Eye (tissue), 1 donor: Measurements from ENCODE around the gene DYNLL2.
"Not testable (repeated sequence)": the region's sequence is repeated elsewhere in the genome, so short reads cannot be mapped to it uniquely, and the experiment has no call there.

Experiments used
- DNase-seq: peaks from one replicate; pipeline ENCODE4 v3.0.0-alpha.2; 2015

DYNLL2 gene

DNA sequence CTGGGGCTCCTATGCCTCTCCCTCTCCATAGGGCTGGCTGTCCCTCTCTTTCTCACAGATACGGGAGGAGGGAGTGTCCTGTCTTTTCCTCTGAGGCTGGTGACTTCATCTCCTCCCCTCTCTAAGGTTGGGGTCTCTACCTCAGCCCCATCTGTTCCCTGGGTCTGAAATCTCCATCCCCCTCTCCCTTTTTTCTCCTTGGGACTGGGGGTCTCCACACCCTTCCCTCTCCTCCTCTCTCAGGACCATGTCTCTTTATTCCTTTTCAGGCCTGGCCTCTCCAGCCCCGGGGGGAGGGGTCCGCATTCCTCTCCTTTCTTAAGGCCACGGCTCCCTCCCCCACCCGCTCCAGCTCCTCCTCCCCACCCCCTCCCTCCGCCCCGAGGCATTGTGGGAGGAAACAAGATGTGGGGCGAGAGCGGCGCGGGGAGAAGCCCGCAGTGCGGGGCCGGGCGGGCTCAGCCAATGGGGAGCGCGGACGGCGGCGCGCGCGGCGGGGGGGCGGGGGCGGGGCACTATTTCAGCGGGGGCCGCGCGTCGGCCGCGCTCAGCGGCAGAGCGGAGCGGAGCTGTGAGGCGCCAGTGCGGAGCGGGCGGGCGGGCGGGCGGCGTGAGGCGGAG lies at the start of gene DYNLL2:
TSS of gene DYNLL2 (plus strand) at position 550 of the 621 bp plus-strand sequence. CDS start 3,672 bp downstream, outside the sequence.
- peak; percentile 99 for DNase-seq

DNA sequence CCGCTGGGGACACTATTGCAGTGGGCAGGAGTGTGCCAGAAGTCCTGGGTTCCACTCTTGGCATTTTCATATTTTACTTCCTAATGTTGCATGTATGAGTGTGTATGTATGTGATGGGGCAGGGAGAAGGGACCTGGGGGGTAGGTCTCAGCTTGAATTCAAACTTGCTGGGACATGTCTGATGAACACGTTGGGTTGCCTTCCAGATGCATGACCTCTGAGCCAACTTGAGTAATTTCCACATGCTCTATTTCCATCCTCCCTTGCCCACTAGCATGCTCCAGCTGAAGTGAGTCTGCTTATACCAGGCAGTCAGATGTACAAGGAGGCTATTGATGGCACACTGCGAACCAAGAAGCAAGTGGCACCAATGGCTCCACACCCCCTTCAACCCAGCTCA lies 43.2 kb upstream of the DYNLL2 start:
- DNase-seq: no peak

DNA sequence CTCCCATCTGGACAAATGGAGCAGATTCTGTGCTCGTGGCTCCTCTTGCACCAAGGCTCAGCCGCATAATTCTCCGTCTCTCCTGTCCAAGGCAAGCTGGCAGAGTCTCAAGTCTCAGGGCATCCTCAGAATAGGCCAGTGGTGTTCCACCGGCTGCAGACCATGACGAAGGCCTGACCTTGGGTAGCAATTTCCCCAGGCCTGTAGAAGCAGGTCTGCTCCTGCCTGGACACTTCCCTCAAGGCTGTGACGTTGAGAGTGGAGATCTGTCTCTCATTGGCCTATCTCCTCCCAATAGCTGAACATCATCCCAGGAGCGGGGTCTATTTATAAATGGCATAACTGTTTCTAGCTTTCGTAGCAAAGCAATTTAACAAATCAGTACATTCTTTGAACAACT lies 42.8 kb upstream of the DYNLL2 start:
- no peak for DNase-seq

DNA sequence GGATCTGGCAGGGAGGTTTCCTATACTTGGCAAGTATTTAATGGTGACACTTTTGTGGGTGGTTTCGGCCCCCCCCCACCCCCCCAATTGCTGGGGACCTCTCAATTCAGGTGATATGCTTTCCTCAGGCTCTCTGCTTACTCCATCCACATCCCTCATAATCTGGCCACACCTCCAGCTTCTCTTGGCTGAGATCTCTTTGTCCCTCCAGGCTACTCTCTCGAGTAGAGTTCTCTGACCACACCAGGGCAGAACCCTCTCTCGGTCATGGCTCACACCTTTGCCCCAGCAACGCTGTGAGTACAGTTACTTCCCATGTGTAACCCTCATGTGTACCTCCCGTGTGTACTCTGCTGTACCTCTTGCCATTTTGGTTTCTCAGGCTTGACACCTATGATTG lies 42.1 kb upstream of the DYNLL2 start:
- DNase-seq: no peak

DNA sequence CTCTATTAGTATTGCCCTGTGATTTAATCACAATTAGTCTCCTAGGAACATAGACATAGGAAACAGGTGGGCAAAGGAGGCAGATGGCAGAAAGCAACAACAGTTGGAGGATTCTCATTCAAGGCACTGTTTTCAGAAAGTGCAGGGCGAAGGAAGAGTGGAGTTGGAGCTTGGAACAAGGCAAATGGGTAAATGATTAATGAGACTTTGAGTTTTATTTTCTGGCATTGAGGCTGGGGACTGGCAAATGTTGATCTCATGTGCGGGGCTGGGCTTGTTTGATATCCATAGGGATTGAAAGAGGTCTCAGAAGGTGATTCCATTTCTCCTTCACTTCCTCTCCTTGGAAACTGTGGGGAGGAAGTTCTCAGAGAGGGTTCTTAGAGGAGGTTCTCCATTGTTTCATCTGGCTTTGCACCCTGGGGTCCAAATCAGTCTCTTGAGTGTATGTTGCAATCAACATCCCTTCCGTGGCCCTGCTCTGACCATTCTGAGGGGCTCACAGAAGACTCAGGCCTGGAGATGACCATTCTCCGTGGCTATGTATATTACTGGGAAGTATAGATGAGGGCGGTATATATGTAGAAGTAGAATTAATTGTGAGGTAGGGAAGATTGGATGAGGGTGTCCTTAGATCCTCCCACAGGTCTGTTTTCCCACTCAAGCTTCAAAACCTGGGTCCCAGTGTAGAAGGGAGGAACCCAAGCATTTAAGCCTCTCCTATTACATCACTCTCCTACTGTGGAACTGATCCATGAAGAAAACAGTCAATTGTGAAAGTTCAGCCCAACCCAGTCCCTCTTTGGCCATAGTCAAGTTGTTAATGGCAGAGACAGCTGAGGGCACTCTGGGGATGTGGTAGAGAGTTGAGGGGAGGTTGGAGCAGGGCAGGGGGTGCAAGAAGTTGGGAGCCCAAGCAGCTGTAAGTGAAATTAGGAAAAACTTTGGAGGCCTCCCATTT lies 39.7 kb upstream of the DYNLL2 start:
- no peak for DNase-seq

DNA sequence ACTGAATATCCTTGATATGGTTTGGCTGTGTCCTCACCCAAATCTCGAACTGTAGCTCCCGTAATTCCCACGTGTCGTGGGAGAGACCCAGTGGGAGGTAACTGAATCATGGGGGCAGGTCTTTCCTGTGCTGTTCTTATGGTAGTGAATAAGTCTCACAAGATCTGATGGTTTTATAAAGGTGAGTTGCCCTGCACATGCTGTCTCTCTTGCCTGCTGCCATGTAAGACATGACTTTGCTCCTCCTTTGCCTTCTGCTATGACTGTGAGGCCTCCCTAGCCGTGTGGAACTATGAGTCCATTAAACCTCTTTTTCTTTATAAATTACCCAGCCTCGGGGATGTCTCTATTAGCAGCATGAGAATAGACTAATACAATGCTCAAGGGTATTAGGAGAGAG lies 39.0 kb upstream of the DYNLL2 start:
- not testable (repeated sequence) for DNase-seq

DNA sequence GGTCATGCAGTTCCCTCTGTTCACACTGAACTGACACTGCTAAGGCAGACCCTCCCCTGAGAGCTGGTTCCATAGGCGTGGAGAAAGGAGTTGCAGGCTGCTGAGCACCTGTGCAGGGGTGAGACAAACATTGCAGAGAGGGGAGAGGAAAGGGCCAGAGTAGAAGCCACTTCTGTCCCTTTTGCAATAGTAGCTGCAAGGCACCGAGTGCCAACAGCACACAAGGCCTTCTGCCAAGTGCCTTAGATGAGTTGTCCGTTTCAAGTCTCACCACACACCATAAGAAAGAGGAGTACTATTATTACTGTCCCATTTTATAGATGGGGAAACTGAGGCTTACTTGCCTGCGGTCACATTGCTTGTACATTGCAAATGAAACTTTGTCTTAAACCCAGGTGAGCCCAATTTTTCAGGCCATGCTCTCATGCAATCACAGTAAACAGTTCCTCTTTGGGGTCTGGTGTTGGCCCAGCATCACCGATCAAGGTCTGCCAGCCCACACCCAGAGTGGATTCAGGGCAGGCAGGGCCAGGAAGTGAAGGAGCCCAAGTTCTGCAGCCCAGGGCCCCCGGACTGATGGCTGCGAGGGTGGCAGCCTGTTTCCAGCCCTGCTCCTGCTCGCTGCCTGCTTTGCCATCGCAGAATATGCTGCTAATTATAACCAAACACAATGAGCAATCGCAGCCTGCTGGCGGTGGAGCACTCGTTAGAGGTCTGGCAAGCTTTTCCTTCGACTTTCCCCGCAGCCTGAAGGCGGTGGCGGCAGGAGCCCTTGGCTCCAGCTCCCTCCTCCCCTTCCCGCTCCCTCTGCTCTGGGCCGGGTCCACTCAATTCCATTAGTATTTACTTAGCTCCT lies 36.8 kb upstream of the DYNLL2 start:
- DNase-seq: peak; percentile 28

DNA sequence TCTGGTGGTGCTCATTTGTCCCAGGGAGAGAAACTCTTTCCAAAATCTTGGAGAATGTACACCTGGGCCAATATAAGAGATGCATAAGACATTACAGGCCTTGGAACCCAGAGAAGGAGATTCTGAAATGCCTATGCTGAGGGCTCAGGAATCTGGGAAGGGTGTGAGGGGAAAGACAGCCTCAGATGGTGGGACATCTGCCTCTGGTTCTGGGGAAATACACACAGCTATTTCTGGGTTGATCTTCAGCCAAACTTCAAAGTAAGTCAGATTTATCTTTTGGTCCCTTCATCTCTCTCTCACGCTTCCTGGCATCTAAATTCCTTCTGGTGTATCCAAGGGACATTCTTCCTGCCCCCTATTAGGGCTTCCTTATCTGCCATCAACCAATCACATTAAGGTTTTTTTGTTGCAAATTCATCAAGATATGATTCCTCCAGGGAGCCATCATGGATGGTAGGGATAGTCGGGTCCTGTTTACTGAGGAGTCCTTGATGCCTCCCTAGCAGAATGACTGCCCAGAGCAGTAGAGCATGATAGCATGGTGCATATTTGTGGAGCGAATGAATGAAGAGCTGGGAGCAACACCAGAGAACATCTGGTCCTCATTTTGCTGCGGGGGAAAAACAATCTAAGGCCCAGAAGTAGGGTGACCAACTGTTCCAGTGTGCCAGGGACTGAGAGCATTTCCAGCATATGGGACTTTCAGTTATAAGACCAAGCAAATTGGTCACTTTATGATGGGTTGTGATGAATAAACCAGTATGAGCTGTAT lies 35.7 kb upstream of the DYNLL2 start:
- peak; percentile 19 for DNase-seq

DNA sequence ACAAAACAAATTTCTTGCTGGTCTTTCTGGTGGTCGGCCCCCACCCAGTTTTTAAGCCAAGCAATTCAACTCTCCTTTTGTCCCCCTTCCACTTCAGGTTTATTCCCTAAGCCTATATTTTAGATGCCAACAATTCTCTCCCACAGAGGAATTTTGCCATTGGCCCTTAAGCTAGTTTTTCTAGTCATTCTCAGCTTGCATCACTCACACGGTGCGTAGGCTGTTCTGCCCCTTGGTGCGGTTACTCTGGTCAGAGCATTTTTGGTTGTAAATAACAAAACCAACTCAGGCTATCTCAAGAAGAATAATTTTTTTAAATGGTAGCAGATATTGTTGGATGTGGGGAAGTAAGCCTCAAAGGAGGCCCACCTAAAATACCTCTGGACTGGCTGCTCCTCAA lies 33.7 kb upstream of the DYNLL2 start:
- no peak for DNase-seq

DNA sequence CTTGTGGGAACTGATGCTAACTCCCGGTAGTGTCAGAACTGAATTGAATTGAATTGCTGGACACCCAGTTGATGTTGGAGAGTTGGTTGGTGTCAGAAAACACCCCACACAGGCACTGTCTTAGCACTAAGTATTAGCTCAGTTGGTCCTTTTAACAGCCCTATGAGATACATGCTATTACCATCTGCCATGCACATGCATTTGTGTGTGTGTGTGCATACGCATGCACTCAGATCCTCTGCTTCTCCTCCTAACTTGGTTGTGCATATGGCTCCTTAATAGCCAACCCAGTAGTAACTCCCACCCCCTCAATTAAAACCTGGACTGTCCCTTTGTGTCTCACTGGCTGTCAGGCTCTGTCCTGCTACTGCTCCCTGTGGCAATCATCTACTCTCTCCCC lies 32.3 kb upstream of the DYNLL2 start:
- DNase-seq: no peak

DNA sequence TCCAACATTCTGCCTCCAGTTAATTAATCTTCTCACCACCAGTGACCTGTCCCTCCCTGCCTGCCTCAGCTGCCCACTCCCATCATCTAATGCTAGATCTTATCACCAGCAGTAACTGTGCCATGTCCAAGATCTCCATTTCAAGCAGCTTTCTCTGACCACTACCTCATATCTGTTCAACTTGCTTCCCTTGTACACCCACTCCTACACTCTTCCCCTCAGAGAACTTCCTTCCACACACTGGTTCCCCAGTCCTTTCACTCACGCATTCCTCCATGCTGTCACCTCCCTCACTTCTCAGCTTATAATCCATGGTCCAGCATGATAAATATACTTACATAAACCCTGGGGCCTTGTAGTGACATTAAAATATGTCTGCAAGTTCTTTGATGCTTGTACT lies 31.8 kb upstream of the DYNLL2 start:
- DNase-seq: no peak

DNA sequence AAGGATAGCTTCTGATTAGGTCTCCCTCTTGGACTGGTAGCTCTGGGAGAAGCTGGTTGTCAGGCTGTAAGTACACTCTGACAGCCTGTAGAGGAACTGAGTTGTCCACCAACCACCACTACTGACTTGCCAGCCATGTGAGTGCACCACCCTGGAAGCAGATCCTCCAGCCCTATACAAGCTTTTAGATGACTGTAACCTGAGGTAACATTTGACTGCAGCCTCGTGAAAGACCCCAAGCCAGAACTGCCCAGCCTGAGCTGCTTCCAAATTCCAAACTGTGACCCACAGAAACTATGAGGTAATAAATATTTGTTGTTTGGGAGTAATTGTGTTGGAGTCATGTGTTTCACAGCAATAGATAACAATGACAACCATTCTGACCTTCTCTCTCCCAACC lies 30.8 kb upstream of the DYNLL2 start:
- DNase-seq: no peak

DNA sequence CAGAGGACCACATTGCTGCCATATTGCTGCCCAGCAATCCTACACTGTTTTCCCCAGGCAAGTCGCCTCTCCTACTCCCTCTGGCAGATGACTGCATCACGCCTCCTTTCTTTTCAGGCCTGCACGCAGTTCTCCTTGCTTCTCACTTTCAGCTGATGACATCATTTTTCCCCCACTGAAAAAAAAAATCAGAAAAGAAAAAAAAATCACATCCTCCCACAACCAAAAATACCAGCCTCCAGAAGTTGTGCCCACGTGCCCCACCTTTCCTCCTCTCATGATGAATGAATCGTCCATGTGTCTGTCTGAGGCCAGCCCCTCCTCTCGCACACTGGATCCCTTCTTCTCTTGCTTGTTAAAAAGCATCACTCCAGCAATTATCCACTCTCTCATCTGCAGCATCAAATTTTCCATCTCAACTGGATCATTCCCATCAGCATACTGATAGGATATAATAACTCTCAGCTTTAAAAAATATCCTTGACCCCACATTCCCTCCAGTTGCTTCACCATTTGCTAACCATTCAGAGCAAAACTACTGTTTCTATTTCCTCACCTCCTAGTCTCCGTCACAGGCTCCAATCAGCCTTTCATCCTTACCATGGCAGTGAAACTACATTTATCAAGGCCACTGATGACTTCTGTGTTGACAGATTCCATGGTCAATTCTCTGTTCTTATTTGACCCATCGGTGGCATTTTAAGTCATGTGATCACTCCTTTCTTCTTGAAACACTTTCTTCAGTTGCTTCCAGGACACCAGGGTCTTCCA lies 30.1 kb upstream of the DYNLL2 start:
- DNase-seq: no peak

DNA sequence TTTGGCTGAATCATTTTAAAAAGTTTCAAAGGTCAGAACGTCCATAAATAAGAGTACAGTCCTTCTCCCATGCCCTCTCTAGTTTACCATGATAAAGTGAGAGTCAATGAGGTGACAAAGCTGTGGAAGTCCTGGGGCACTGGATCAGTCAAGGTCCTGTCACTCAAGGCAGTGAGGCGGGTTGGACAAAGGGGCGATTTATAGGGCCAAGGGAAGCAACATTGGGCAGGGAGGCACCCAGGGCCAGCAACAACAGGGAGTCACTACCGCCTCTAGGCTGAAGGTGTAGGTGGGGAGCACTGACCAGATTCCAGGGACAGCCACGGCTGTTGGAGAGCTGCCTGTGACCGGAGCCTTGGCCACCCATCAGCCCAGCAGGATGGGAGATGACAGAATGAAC lies 28.6 kb upstream of the DYNLL2 start:
- no peak for DNase-seq

DNA sequence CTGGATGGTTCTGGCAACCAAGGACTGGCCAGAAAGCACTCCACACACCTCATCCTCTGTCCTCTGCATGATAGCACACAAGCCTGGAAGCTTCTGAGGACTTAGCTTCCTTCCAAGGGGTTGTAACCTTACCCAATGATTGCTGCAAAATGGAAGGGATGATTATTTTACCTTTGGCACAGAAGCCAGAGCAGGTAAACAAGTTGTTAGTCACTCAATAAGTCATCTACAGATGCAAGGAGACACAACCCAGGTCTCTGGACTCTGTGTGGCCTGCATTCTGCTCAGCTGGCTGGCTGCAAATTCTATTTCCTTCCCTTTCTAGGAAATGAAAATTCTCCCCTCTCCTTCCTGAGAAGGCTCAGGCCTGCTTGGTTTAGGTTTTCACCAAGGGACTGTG lies 26.7 kb upstream of the DYNLL2 start:
- no peak for DNase-seq

DNA sequence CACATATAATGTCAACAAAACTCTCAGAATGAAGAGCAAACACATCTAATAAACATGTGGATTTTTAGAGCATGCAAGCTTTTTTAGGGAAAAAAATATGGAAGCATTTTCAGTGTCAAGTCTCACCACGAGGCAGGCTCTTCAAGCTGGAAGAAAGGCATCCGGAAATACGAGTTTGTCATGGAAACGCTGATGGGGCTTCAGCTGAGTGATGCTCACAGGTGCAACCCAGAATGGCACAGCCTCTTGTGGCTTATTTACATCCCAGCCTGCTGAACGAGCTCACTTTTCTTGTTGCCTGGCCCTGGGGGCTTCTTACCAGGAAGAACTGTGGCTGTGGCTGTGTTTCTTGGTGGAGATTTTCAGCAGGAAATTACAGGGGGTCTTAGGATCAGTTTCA lies 24.1 kb upstream of the DYNLL2 start:
- peak; percentile 43 for DNase-seq

DNA sequence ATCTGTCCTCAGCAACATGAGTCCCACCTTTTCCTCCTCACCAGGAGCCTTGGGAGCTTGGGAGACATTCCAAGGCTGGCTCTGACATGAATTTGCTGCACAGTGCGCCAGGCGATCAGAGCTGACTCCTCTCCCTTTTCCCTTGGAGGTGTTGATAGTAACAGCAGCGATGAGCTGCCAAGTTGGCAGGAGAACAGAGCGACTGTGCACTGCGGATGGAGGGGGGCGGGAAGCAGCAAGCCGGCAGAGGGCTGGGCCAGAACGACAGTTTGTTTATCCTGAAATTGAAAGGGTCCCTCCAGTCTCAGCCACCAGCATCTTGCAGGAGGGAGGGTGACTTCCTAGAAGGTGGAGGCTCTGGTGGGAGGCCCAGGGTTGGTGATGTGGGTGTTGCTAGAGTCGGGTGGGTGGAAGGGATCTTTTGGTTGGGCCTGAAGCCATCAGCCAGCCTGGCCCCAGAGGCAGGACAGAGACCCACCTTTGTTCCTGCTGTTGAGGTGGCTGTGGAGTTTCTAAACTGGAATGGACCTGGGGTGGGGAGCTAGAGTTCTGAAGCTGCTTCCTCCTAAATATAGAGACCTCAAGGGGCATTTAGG lies 22.5 kb upstream of the DYNLL2 start:
- peak; percentile 62 for DNase-seq

DNA sequence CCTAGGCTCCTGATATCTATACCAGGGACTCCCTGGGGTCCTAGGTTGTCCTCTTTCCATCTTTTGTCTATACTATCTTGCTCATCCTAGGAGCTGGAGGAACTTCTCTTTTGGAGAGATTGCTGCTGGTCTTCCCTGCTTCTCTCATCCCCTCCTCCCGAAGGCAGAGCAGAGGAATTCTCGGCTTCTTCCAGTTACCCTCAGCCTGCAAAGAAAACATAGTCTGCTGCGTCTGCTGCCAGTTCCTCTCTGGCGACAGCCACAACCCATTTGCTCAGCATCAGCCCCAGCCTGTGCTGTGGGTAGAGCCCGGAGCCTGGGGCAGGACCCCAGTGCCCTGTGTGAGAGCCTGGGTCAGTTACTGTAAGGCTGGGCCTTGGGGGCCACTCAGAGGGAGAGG lies 21.5 kb upstream of the DYNLL2 start:
- peak; percentile 4 for DNase-seq

DNA sequence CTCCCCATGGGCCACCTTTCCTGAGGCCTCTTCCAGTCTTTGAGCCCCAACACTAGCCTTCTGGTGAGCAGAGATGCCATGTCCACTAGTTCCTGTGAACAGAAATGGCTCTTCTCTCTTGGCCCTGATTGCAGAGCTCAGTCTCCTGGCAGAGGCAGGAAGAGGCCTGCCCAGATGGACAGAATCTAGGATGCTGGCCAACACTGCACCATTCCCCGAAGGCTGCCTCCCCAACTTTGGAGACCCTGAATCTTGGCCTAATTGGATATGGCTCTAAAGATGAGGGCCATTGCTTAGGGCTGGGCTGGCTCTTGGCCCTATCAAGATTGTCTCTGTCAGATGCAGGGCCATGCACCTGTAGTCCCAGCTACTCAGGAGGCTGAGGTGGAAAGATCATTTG lies 18.0 kb upstream of the DYNLL2 start:
- DNase-seq: no peak

DNA sequence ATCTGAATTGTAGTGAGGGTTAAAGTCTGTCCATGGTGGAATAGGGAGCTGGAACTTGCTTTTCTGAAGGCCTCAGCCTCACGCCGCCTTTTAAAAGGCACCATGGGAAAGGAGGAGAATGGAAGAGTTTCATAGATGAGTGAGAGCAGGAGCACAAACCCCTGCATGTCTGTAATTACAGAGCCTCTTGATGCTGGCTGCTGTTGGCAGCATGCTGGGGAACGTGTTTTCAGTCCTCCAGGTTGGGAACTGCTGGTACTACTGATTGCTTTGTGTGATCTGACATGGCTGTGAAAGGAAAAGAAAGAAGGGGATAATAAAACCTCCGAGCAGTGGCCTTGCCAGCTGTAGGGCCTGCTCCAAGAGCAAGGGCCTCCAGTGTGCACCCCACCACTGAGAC lies 16.8 kb upstream of the DYNLL2 start:
- no peak for DNase-seq

DNA sequence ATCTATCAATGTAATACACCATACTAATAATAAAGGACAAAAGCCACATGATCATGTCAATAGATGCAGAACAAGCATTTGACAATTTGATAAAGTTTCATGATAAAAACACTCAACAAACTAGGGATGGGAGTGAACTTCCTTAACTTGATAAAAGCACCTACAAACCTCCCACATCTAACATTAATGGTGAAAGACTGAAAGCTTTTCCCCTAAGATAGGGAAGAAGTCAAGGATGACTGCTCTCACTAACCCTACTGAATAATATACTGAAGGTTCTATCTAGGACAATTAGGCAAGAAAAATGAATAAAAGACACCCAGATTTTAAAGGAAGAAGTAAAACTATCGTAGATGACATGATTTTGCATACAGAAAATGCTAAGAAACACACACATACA lies 10.4 kb upstream of the DYNLL2 start:
- DNase-seq: no peak
